ENCODE results near the gene CAPN10.

The CAPN10 gene

GRCh38 chr2:240639566-240639965 lies 53.0 kb downstream of the CAPN10 start:
- no peaks in the 10 kb centered on the region for H3K27me3 ChIP-seq (ENCODE audit: insufficient read depth, poor library complexity, severe bottlenecking)
- no peak overlapping the region for H3K27ac ChIP-seq (replicated peaks)
- no peak overlapping the region for H3K4me3 ChIP-seq (replicated peaks; ENCODE audit: insufficient read depth, low read length)
- no peak for DNase-seq (ENCODE audit: low read depth in 1 of 2, low spot score in 1 of 2)
- TF ChIP-seq SPI1 (IDR thresholded peaks at IDR 0.05; ENCODE audit: borderline replicate concordance, low read depth) (no peak), POLR2AphosphoS5 (IDR thresholded peaks at IDR 0.05; ENCODE audit: low read depth) (no peak), GABPA (IDR thresholded peaks at IDR 0.05; ENCODE audit: low read depth) (no peak)
- TF ChIP-seq, protein P1, sequence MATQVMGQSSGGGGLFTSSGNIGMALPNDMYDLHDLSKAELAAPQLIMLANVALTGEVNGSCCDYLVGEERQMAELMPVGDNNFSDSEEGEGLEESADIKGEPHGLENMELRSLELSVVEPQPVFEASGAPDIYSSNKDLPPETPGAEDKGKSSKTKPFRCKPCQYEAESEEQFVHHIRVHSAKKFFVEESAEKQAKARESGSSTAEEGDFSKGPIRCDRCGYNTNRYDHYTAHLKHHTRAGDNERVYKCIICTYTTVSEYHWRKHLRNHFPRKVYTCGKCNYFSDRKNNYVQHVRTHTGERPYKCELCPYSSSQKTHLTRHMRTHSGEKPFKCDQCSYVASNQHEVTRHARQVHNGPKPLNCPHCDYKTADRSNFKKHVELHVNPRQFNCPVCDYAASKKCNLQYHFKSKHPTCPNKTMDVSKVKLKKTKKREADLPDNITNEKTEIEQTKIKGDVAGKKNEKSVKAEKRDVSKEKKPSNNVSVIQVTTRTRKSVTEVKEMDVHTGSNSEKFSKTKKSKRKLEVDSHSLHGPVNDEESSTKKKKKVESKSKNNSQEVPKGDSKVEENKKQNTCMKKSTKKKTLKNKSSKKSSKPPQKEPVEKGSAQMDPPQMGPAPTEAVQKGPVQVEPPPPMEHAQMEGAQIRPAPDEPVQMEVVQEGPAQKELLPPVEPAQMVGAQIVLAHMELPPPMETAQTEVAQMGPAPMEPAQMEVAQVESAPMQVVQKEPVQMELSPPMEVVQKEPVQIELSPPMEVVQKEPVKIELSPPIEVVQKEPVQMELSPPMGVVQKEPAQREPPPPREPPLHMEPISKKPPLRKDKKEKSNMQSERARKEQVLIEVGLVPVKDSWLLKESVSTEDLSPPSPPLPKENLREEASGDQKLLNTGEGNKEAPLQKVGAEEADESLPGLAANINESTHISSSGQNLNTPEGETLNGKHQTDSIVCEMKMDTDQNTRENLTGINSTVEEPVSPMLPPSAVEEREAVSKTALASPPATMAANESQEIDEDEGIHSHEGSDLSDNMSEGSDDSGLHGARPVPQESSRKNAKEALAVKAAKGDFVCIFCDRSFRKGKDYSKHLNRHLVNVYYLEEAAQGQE (IDR thresholded peaks at IDR 0.05; ENCODE audit: insufficient replicate concordance, low read depth), result no peak
- TF ChIP-seq, protein P2, sequence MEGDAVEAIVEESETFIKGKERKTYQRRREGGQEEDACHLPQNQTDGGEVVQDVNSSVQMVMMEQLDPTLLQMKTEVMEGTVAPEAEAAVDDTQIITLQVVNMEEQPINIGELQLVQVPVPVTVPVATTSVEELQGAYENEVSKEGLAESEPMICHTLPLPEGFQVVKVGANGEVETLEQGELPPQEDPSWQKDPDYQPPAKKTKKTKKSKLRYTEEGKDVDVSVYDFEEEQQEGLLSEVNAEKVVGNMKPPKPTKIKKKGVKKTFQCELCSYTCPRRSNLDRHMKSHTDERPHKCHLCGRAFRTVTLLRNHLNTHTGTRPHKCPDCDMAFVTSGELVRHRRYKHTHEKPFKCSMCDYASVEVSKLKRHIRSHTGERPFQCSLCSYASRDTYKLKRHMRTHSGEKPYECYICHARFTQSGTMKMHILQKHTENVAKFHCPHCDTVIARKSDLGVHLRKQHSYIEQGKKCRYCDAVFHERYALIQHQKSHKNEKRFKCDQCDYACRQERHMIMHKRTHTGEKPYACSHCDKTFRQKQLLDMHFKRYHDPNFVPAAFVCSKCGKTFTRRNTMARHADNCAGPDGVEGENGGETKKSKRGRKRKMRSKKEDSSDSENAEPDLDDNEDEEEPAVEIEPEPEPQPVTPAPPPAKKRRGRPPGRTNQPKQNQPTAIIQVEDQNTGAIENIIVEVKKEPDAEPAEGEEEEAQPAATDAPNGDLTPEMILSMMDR (IDR thresholded peaks at IDR 0.05; ENCODE audit: insufficient read depth, low read length), result no peak

GRCh38 chr2:240640939-240641338 lies 54.4 kb downstream of the CAPN10 start:
- TF ChIP-seq GABPA (IDR thresholded peaks at IDR 0.05; ENCODE audit: low read depth) (no peak), POLR2AphosphoS5 (IDR thresholded peaks at IDR 0.05; ENCODE audit: low read depth) (no peak), SPI1 (IDR thresholded peaks at IDR 0.05; ENCODE audit: borderline replicate concordance, low read depth) (no peak)
- TF ChIP-seq, protein P2 (IDR thresholded peaks at IDR 0.05; ENCODE audit: insufficient read depth, low read length), result no peak
- TF ChIP-seq, protein P1 (IDR thresholded peaks at IDR 0.05; ENCODE audit: insufficient replicate concordance, low read depth), result no peak
- H3K27ac ChIP-seq (replicated peaks), result no peak overlapping the region
- no peaks in the 10 kb centered on the region for H3K27me3 ChIP-seq (ENCODE audit: insufficient read depth, poor library complexity, severe bottlenecking)
- DNase-seq (ENCODE audit: low read depth in 1 of 2, low spot score in 1 of 2), result no peak
- no peak overlapping the region for H3K4me3 ChIP-seq (replicated peaks; ENCODE audit: insufficient read depth, low read length)

DNA sequence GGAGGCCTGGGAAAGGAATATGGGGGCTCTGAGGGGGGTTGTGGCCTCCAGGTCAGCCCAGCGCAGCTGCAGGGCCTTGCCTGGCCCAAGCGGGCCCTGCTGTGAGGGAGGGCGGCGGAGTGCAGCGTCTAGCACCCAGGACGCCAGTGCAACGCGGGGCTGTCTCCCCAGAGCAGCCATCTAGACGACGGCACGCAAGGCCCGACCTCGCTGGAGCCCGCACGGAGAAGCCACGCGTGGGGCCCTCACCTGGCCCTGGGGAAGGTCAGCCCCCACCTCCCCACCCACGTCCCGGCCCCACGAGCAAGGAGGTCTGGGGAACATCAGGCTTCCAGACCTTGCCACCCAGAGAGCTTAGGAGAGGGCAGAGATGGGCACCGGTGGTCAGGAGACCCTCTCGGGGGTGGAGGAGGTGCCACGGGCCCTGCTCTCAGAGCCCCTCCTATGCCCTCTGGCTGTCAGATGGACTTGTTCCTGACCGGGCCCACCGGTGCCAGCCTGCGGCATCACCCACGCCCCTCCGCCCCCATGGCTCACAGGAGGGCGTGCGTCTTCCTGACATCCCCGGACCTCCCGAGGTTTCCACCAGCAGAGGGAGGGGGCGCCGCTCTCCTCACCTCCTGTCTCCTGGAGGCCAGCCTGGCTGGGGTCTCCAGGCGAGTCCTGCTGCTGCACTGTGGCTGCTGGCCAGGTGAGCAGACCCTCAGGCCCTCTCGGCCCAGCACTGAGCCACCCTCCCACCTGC lies 55.7 kb downstream of the CAPN10 start:
- Histone ChIP-seq H3K27ac (replicated peaks) (no peak overlapping the region), H3K27me3 (ENCODE audit: insufficient read depth, poor library complexity, severe bottlenecking) (peaks cover 1% of the 10 kb centered on the region), H3K4me3 (replicated peaks; ENCODE audit: insufficient read depth, low read length) (no peak overlapping the region)
- no peak for TF ChIP-seq SPI1 (IDR thresholded peaks at IDR 0.05; ENCODE audit: borderline replicate concordance, low read depth)
- TF ChIP-seq, protein P2 (IDR thresholded peaks at IDR 0.05; ENCODE audit: insufficient read depth, low read length), result no peak
- TF ChIP-seq POLR2AphosphoS5 (IDR thresholded peaks at IDR 0.05; ENCODE audit: low read depth), result no peak
- TF ChIP-seq GABPA (IDR thresholded peaks at IDR 0.05; ENCODE audit: low read depth), result no peak
- TF ChIP-seq, protein P1 (IDR thresholded peaks at IDR 0.05; ENCODE audit: insufficient replicate concordance, low read depth), result no peak
- no peak for DNase-seq (ENCODE audit: low read depth in 1 of 2, low spot score in 1 of 2)

Data from HL-60 (cell line).